Adipocyte (in vitro differentiated cells): ENCODE measurements around the gene NTRK2.

Experiments
- DNase-seq: peaks from one replicate; pipeline ENCODE4 v3.0.0-alpha.2; 2015; ENCODE audit warnings: low read depth
- H3K27me3 ChIP-seq: replicated peaks from 2 replicates; pipeline ENCODE4 v1.7.0; 2013; ENCODE audit warnings: mild to moderate bottlenecking, low read length, moderate library complexity; ENCODE audit not compliant: control insufficient read depth, insufficient read depth
- H3K36me3 ChIP-seq: 2 replicates; pipeline ENCODE4 v1.7.0; 2013; ENCODE audit warnings: low read length, mild to moderate bottlenecking, moderate library complexity; ENCODE audit not compliant: control insufficient read depth, insufficient read depth, severe bottlenecking
- H3K4me1 ChIP-seq: 2 replicates; pipeline ENCODE4 v1.7.0; 2013; ENCODE audit warnings: mild to moderate bottlenecking, low read length, moderate library complexity; ENCODE audit not compliant: control insufficient read depth, insufficient read depth
- H3K4me3 ChIP-seq: 2 replicates; pipeline ENCODE4 v1.7.0; 2013; ENCODE audit warnings: mild to moderate bottlenecking, low read length, moderate library complexity
- H3K9ac ChIP-seq: 2 replicates; pipeline ENCODE4 v1.7.0; 2013; ENCODE audit warnings: mild to moderate bottlenecking, low read length, moderate library complexity
- H3K9me3 ChIP-seq: 2 replicates; pipeline ENCODE4 v1.7.0; 2013; ENCODE audit warnings: mild to moderate bottlenecking, low read length, moderate library complexity; ENCODE audit not compliant: control insufficient read depth

NTRK2 gene

GRCh38 chr9:85009251-85009650, 339.7 kb downstream of the NTRK2 start:
- DNase-seq: no peak
- Histone ChIP-seq H3K9me3 (peaks cover 3% of the 10 kb centered on the region), H3K4me3 (no peak overlapping the region), H3K9ac (no peak overlapping the region), H3K36me3 (no peaks in the 10 kb centered on the region), H3K4me1 (no peaks in the 10 kb centered on the region), H3K27me3 (peaks cover 13% of the 10 kb centered on the region)

GRCh38 chr9:85013703-85014102, 344.2 kb downstream of the NTRK2 start:
- Histone ChIP-seq H3K4me3 (no peak overlapping the region), H3K9me3 (peaks cover 3% of the 10 kb centered on the region), H3K27me3 (peaks cover 16% of the 10 kb centered on the region), H3K4me1 (no peaks in the 10 kb centered on the region), H3K9ac (no peak overlapping the region), H3K36me3 (no peaks in the 10 kb centered on the region)
- DNase-seq: no peak

- DNase-seq: no peak
- Histone ChIP-seq H3K36me3 (no peaks in the 10 kb centered on the region), H3K4me3 (no peak overlapping the region), H3K4me1 (no peaks in the 10 kb centered on the region), H3K27me3 (peaks cover 16% of the 10 kb centered on the region), H3K9me3 (peaks cover 3% of the 10 kb centered on the region), H3K9ac (no peak overlapping the region)
These were observed 344.8 kb downstream of the NTRK2 start for GRCh38 chr9:85014292-85014691.

- H3K9me3 ChIP-seq: no peaks in the 10 kb centered on the region
- H3K9ac ChIP-seq: no peak overlapping the region
- H3K36me3 ChIP-seq: no peaks in the 10 kb centered on the region
- no peak for DNase-seq
- H3K4me1 ChIP-seq: no peaks in the 10 kb centered on the region
- H3K27me3 ChIP-seq: peaks cover 11% of the 10 kb centered on the region
- no peak overlapping the region for H3K4me3 ChIP-seq
These were observed 347.0 kb downstream of the NTRK2 start for GRCh38 chr9:85016384-85017006.

GRCh38 chr9:85020791-85021190, 351.3 kb downstream of the NTRK2 start:
- H3K36me3 ChIP-seq: no peaks in the 10 kb centered on the region
- H3K9me3 ChIP-seq: no peaks in the 10 kb centered on the region
- no peak overlapping the region for H3K9ac ChIP-seq
- no peaks in the 10 kb centered on the region for H3K4me1 ChIP-seq
- no peak for DNase-seq
- no peak overlapping the region for H3K4me3 ChIP-seq
- H3K27me3 ChIP-seq: peaks cover 9% of the 10 kb centered on the region

GRCh38 chr9:85021686-85022085, 352.2 kb downstream of the NTRK2 start:
- no peaks in the 10 kb centered on the region for H3K9me3 ChIP-seq
- H3K36me3 ChIP-seq: no peaks in the 10 kb centered on the region
- no peak for DNase-seq
- H3K4me1 ChIP-seq: no peaks in the 10 kb centered on the region
- H3K9ac ChIP-seq: no peak overlapping the region
- no peak overlapping the region for H3K4me3 ChIP-seq
- H3K27me3 ChIP-seq: peaks cover 5% of the 10 kb centered on the region

GRCh38 chr9:85024374-85024773, 354.8 kb downstream of the NTRK2 start:
- Histone ChIP-seq H3K9me3 (no peaks in the 10 kb centered on the region), H3K27me3 (no peaks in the 10 kb centered on the region), H3K9ac (no peak overlapping the region), H3K36me3 (no peaks in the 10 kb centered on the region), H3K4me3 (no peak overlapping the region), H3K4me1 (no peaks in the 10 kb centered on the region)
- no peak for DNase-seq

GRCh38 chr9:85025638-85026037, 356.1 kb downstream of the NTRK2 start:
- Histone ChIP-seq H3K4me3 (no peak overlapping the region), H3K36me3 (no peaks in the 10 kb centered on the region), H3K9ac (no peak overlapping the region), H3K4me1 (no peaks in the 10 kb centered on the region), H3K9me3 (no peaks in the 10 kb centered on the region), H3K27me3 (no peaks in the 10 kb centered on the region)
- no peak for DNase-seq

- no peaks in the 10 kb centered on the region for H3K4me1 ChIP-seq
- H3K4me3 ChIP-seq: no peak overlapping the region
- H3K9me3 ChIP-seq: peaks cover 7% of the 10 kb centered on the region
- H3K9ac ChIP-seq: no peak overlapping the region
- DNase-seq: no peak
- H3K36me3 ChIP-seq: no peaks in the 10 kb centered on the region
- H3K27me3 ChIP-seq: no peaks in the 10 kb centered on the region
These were observed 358.3 kb downstream of the NTRK2 start for GRCh38 chr9:85027870-85028269.

GRCh38 chr9:85030316-85030715, 360.8 kb downstream of the NTRK2 start:
- no peaks in the 10 kb centered on the region for H3K36me3 ChIP-seq
- peaks cover 4% of the 10 kb centered on the region for H3K27me3 ChIP-seq
- no peak overlapping the region for H3K4me3 ChIP-seq
- H3K9me3 ChIP-seq: peaks cover 7% of the 10 kb centered on the region
- H3K4me1 ChIP-seq: no peaks in the 10 kb centered on the region
- no peak for DNase-seq
- no peak overlapping the region for H3K9ac ChIP-seq

GRCh38 chr9:85036496-85036895, 367.0 kb downstream of the NTRK2 start:
- Histone ChIP-seq H3K27me3 (peaks cover 4% of the 10 kb centered on the region), H3K9ac (no peak overlapping the region), H3K4me1 (no peaks in the 10 kb centered on the region)

GRCh38 chr9:85038061-85038460, 368.5 kb downstream of the NTRK2 start:
- no peaks in the 10 kb centered on the region for H3K9me3 ChIP-seq
- H3K4me3 ChIP-seq: no peak overlapping the region
- no peak overlapping the region for H3K9ac ChIP-seq
- no peak for DNase-seq
- peaks cover 11% of the 10 kb centered on the region for H3K27me3 ChIP-seq
- no peaks in the 10 kb centered on the region for H3K36me3 ChIP-seq
- H3K4me1 ChIP-seq: peaks cover 8% of the 10 kb centered on the region

More at GRCh38 chr9:85036496-85036895, 367.0 kb downstream of the NTRK2 start:
- H3K9me3 ChIP-seq: peaks cover 7% of the 10 kb centered on the region
- no peaks in the 10 kb centered on the region for H3K36me3 ChIP-seq
- no peak overlapping the region for H3K4me3 ChIP-seq
- DNase-seq: no peak
